GM19395 (cell line): ENCODE data around the gene SLC41A3.
"Not testable (repeated sequence)": the region's sequence is repeated elsewhere in the genome, so short reads cannot be mapped to it uniquely, and the experiment has no call there.

Source experiments
- ATAC-seq: cut with Tn5 transposase; IDR thresholded peaks from one replicate; pipeline ENCODE4 v1.9.1; 2021; ENCODE audit warnings: mild to moderate bottlenecking, moderate library complexity; ENCODE audit not compliant: unreplicated experiment

The SLC41A3 gene

GRCh38 chr3:126056681-126057500 lies 27.0 kb downstream of the SLC41A3 start:
- ATAC-seq, result no peak

- no peak for ATAC-seq
These were observed 27.8 kb downstream of the SLC41A3 start for GRCh38 chr3:126056088-126056487.

- ATAC-seq, result no peak
These were observed 29.1 kb downstream of the SLC41A3 start for GRCh38 chr3:126054870-126055269.

- no peak for ATAC-seq
These were observed 29.9 kb downstream of the SLC41A3 start for GRCh38 chr3:126053949-126054569.

GRCh38 chr3:126053513-126053912 lies 30.4 kb downstream of the SLC41A3 start:
- no peak for ATAC-seq

GRCh38 chr3:126052196-126053058 lies 31.5 kb downstream of the SLC41A3 start:
- ATAC-seq, result no peak

- ATAC-seq, result no peak
These were observed 32.2 kb downstream of the SLC41A3 start for GRCh38 chr3:126051741-126052140.

GRCh38 chr3:126051234-126051633 lies 32.7 kb downstream of the SLC41A3 start:
- no peak for ATAC-seq

- ATAC-seq, result no peak
These were observed 33.3 kb downstream of the SLC41A3 start for GRCh38 chr3:126050626-126051025.

GRCh38 chr3:126050050-126050392 lies 33.9 kb downstream of the SLC41A3 start:
- no peak for ATAC-seq

- ATAC-seq, result no peak
These were observed 34.5 kb downstream of the SLC41A3 start for GRCh38 chr3:126049289-126050049.

GRCh38 chr3:126040386-126040785 lies 43.5 kb downstream of the SLC41A3 start:
- no peak for ATAC-seq

- ATAC-seq, result no peak
These were observed 44.1 kb downstream of the SLC41A3 start for GRCh38 chr3:126039870-126040269.

GRCh38 chr3:126038791-126039190 lies 45.1 kb downstream of the SLC41A3 start:
- ATAC-seq, result not testable (repeated sequence)

GRCh38 chr3:126036056-126036549 lies 47.8 kb downstream of the SLC41A3 start:
- ATAC-seq, result no peak

GRCh38 chr3:126035362-126036050 lies 48.4 kb downstream of the SLC41A3 start:
- no peak for ATAC-seq

- ATAC-seq, result no peak
These were observed 49.2 kb downstream of the SLC41A3 start for GRCh38 chr3:126034481-126035361.

GRCh38 chr3:126033765-126034164 lies 50.2 kb downstream of the SLC41A3 start:
- no peak for ATAC-seq
